HepG2 (cell line): ENCODE results near the gene DAO. TPM values are rescaled to one million over a fixed set of nuclear protein-coding genes. Genes with fewer than 3 reads are reported as not detected.

Source experiments
- BCL6 ChIP-seq: IDR thresholded peaks from 2 replicates; pipeline ENCODE4 v1.6.1; 2016; ENCODE audit warnings: missing genetic modification reagents, missing compliant biosample characterization
- CBX1 ChIP-seq: IDR thresholded peaks from one replicate; pipeline ENCODE4 v1.6.1; 2016; ENCODE audit warnings: antibody characterized with exemption, low read depth
- HNF4A ChIP-seq: sonication (generic); formaldehyde crosslinking; IDR thresholded peaks from 2 replicates; pipeline ENCODE4 v1.4.0; 2020; ENCODE audit warnings: missing genetic modification reagents
- KAT7 ChIP-seq: IDR thresholded peaks from 2 replicates; pipeline ENCODE4 v1.6.1; 2018; ENCODE audit warnings: borderline replicate concordance, missing compliant biosample characterization
- MED1 ChIP-seq: sonication (generic); formaldehyde crosslinking; IDR thresholded peaks from 2 replicates; pipeline ENCODE4 v1.4.0; 2020; ENCODE audit warnings: missing genetic modification reagents
- NFE2 ChIP-seq: sonication (generic); formaldehyde crosslinking; IDR thresholded peaks from 2 replicates; pipeline ENCODE4 v1.4.0; 2020; ENCODE audit warnings: missing genetic modification reagents
- NONO ChIP-seq, 2 experiments: fragments of 450-650 bp in 1 of 2; sonication (generic) in 1 of 2; formaldehyde crosslinking in 1 of 2; IDR thresholded peaks in 1 of 2; conservative IDR thresholded peaks in 1 of 2; 2 replicates each; pipeline versions ENCODE4 v1.6.1 to v1.8.0; 2017 to 2022; ENCODE audit warnings: mild to moderate bottlenecking in 1 of 2, missing genetic modification reagents in 1 of 2, moderate library complexity in 1 of 2
- RFXAP ChIP-seq: sonication (generic); formaldehyde crosslinking; IDR thresholded peaks from 2 replicates; pipeline ENCODE4 v1.4.0; 2020; ENCODE audit warnings: missing genetic modification reagents, borderline replicate concordance
- SKI ChIP-seq: fragments of 450-650 bp; IDR thresholded peaks from one replicate; pipeline ENCODE4 v1.6.1; 2018; ENCODE audit warnings: mild to moderate bottlenecking; ENCODE audit not compliant: partially characterized antibody
- SMARCE1 ChIP-seq: fragments of 450-650 bp; IDR thresholded peaks from 2 replicates; pipeline ENCODE4 v1.6.1; 2017; ENCODE audit warnings: borderline replicate concordance
- ZFP91 ChIP-seq: sonication (generic); formaldehyde crosslinking; IDR thresholded peaks from 2 replicates; pipeline ENCODE4 v1.9.0; 2022; ENCODE audit warnings: missing genetic modification reagents, mild to moderate bottlenecking, borderline replicate concordance
- ZFX ChIP-seq: sonication (generic); formaldehyde crosslinking; IDR thresholded peaks from 2 replicates; pipeline ENCODE4 v1.4.0; 2020; ENCODE audit warnings: mild to moderate bottlenecking, low read depth, missing genetic modification reagents, moderate library complexity
- ZNF546 ChIP-seq: sonication (generic); formaldehyde crosslinking; conservative IDR thresholded peaks from 2 replicates; pipeline ENCODE4 v1.8.1; 2023; ENCODE audit warnings: mild to moderate bottlenecking, missing genetic modification reagents
- ZNF562 ChIP-seq: sonication (generic); formaldehyde crosslinking; IDR thresholded peaks from 2 replicates; pipeline ENCODE4 v1.8.0; 2022; ENCODE audit warnings: missing genetic modification reagents, borderline replicate concordance
- ZNF747 ChIP-seq: sonication (generic); formaldehyde crosslinking; IDR thresholded peaks from 2 replicates; pipeline ENCODE4 v1.8.1; 2023; ENCODE audit warnings: missing genetic modification reagents, mild to moderate bottlenecking, borderline replicate concordance
- ZNF788 ChIP-seq: sonication (generic); formaldehyde crosslinking; IDR thresholded peaks from 2 replicates; pipeline ENCODE4 v1.5.0; 2020; ENCODE audit warnings: mild to moderate bottlenecking, missing genetic modification reagents, borderline replicate concordance
- polyA plus RNA-seq, 8 experiments: library from polyadenylated mRNA; depleted of rRNA in 3 of 8; stranded (reverse) in 7 of 8; unstranded in 1 of 8; fragments of >200 nt; fragmentation: Illumina TruSeq in 4 of 8; extraction: Trizol in 4 of 8; gene quantifications; 2 replicates each; pipeline versions ENCODE4 v1.2.1 to v1.2.3, GENCODE V29; 2011 to 2016; ENCODE audit warnings: low read depth in 4 of 8, missing spikeins in 1 of 8, mixed read lengths in 1 of 8; ENCODE audit not compliant: insufficient read depth in 1 of 8
- total RNA-seq, 5 experiments: library from RNA; depleted of rRNA; stranded (reverse); fragments of >200 nt; fragmentation: Illumina TruSeq; extraction: Trizol; gene quantifications; 2 replicates each; pipeline ENCODE4 v1.2.3, GENCODE V29; 2016; ENCODE audit warnings: low read depth in 1 of 5
- TF ChIP-seq, protein P1 (sequence below): sonication (generic); formaldehyde crosslinking; IDR thresholded peaks from 2 replicates; pipeline ENCODE4 v1.4.0; 2020; ENCODE audit warnings: mild to moderate bottlenecking, missing genetic modification reagents
- TF ChIP-seq, protein P2 (sequence below): sonication (generic); formaldehyde crosslinking; conservative IDR thresholded peaks from 2 replicates; pipeline ENCODE4 v1.8.1; 2023; ENCODE audit warnings: missing genetic modification reagents

DAO gene
- total and polyA plus RNA-seq, 2 of the 13 experiments (the other 11 are each of a cell fraction or from before 2014, with no cell fraction given) = 0.34 to 0.82 TPM

- TF ChIP-seq, protein P1, sequence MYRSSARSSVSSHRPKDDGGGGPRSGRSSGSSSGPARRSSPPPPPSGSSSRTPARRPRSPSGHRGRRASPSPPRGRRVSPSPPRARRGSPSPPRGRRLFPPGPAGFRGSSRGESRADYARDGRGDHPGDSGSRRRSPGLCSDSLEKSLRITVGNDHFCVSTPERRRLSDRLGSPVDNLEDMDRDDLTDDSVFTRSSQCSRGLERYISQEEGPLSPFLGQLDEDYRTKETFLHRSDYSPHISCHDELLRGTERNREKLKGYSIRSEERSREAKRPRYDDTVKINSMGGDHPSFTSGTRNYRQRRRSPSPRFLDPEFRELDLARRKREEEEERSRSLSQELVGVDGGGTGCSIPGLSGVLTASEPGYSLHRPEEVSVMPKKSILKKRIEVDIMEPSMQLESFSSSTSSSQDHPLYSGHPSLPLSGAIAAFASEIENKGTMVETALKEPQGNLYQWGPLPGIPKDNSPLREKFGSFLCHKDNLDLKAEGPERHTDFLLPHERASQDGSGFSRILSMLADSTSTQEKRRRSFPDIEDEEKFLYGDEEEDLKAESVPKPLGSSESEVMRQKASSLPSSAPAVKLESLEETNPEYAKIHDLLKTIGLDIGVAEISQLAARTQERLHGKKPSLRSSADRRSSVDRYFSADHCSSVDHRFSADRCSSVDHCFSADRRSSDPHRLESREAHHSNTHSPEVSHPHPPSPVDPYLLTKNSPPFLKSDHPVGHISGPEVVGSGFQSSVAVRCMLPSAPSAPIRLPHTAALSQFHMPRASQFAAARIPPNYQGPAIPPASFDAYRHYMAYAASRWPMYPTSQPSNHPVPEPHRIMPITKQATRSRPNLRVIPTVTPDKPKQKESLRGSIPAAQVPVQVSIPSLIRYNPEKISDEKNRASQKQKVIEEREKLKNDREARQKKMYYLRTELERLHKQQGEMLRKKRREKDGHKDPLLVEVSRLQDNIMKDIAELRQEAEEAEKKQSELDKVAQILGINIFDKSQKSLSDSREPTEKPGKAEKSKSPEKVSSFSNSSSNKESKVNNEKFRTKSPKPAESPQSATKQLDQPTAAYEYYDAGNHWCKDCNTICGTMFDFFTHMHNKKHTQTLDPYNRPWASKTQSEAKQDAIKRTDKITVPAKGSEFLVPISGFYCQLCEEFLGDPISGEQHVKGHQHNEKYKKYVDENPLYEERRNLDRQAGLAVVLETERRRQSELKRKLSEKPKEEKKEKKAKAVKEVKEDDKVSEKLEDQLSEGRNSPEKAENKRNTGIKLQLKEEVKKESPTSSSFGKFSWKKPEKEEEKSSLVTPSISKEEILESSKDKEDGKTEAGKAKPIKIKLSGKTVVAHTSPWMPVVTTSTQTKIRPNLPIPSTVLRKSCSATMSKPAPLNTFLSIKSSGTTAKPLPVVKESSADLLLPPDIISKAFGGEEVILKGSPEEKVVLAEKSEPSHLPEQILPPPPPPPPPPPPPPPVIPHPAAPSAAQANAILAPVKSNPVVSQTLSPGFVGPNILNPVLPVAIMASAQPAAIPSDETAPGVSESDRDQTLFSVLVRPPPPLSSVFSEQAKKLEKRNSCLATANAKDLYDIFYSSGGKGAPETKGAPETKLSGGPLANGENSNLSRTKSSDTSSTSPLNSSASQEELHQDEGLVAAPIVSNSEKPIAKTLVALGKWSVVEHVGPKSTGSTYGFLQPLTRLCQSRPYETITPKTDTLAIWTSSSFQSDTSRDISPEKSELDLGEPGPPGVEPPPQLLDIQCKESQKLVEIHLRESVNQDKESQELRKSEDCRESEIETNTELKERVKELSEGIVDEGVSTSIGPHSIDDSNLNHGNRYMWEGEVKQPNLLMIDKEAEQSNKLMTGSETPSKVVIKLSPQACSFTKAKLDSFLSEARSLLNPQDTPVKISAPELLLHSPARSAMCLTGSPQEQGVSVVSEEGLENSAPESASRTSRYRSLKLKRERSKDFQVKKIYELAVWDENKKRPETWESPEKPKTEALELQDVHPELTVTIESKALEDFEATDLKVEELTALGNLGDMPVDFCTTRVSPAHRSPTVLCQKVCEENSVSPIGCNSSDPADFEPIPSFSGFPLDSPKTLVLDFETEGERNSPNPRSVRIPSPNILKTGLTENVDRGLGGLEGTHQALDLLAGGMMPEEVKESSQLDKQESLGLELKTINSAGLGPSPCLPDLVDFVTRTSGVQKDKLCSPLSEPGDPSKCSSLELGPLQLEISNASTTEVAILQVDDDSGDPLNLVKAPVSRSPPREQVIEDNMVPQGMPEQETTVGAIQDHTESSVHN = 0 out of 2 replicates have a peak, but pooled peaks have one; percentile 42
- no peak for TF ChIP-seq NONO (IDR thresholded peaks at IDR 0.05)
- 0 out of 2 replicates have a peak, but pooled peaks have one; percentile 26 for TF ChIP-seq NONO (CRISPR knock-in tag; conservative IDR thresholded peaks at IDR 0.05)
- no peak for TF ChIP-seq SMARCE1
- no peak for TF ChIP-seq CBX1
- no peak for TF ChIP-seq KAT7
- peak; percentile 75; the same call in 1 of the 2 replicates for TF ChIP-seq ZNF788 (CRISPR knock-in tag)
- no peak for TF ChIP-seq NFE2 (CRISPR knock-in tag)
- TF ChIP-seq HNF4A (CRISPR knock-in tag) = peak; percentile 93
- TF ChIP-seq ZNF747 (CRISPR knock-in tag) = 0 out of 2 replicates have a peak, but pooled peaks have one; percentile 55
- TF ChIP-seq RFXAP (CRISPR knock-in tag) = peak; percentile 31; the same call in 1 of the 2 replicates
- TF ChIP-seq ZFP91 (CRISPR knock-in tag) = peak; percentile 73
- TF ChIP-seq, protein P2, sequence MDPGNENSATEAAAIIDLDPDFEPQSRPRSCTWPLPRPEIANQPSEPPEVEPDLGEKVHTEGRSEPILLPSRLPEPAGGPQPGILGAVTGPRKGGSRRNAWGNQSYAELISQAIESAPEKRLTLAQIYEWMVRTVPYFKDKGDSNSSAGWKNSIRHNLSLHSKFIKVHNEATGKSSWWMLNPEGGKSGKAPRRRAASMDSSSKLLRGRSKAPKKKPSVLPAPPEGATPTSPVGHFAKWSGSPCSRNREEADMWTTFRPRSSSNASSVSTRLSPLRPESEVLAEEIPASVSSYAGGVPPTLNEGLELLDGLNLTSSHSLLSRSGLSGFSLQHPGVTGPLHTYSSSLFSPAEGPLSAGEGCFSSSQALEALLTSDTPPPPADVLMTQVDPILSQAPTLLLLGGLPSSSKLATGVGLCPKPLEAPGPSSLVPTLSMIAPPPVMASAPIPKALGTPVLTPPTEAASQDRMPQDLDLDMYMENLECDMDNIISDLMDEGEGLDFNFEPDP (CRISPR knock-in tag) = 0 out of 2 replicates have a peak, but pooled peaks have one; percentile 60
- no peak for TF ChIP-seq SKI
- no peak for TF ChIP-seq ZNF546 (CRISPR knock-in tag)
- peak; percentile 40; the same call in 1 of the 2 replicates for TF ChIP-seq MED1 (CRISPR knock-in tag)
- peak; percentile 64; the same call in 1 of the 2 replicates for TF ChIP-seq ZFX (CRISPR knock-in tag)
- TF ChIP-seq ZNF562 (CRISPR knock-in tag) = no peak
- no peak for TF ChIP-seq BCL6 (CRISPR knock-in tag)
Observed at GRCh38 chr12:108879615-108880254, at the start of gene DAO (continued).
